Myocyte (in vitro differentiated cells): ENCODE results near the gene PDCD6IP. TPM values are rescaled to one million over a fixed set of nuclear protein-coding genes. Genes with fewer than 3 reads are reported as not detected.
A peak's percentile ranks its signal among the peaks of the same experiment; 100 is the strongest.
"Not testable (repeated sequence)": the region's sequence is repeated elsewhere in the genome, so short reads cannot be mapped to it uniquely, and the experiment has no call there.

Experiments
- DNase-seq: peaks from one replicate; pipeline ENCODE4 v3.0.0-alpha.2; 2012; ENCODE audit warnings: low read depth
- total RNA-seq: library from RNA; depleted of rRNA; stranded (reverse); fragments of >200 nt; gene quantifications from 2 replicates; pipeline ENCODE4 v1.2.3, GENCODE V29; 2014

PDCD6IP gene
- total RNA-seq, 1 donor from 2014 or later: 198 TPM

DNA sequence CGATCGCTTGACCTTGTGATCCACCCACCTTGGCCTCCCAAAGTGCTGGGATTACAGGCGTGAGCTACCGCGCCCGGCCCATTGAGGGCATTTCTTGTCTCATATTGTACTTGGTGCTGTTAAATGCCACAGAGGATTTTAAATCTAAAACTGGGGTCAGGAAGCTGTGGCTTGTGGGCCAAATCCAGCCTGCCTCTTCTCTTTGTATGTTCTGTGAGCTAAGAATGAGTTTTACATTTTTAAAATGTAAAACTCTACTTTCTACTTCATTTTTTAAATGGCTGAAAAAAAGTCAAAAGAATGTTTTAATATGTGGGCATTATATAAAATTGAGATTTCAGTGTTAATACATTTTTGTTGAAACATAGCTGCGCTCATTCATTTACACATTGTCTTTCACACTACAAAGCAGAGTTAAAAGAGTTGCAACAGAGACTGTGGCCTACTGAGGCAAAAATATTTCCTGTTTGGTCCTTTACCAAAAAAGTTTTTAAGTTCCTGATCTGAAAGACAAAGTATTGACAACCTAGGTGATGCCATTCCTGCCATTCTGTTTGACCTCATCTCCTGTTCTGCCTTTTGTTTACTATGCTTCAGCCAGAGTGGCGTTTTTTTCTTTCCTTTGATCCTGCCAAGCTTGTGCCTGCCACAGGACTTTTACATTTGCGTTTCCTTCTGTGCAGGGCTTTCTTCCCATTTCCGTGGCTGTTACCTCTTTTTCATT lies 50.4 kb downstream of the PDCD6IP start:
- no peak for DNase-seq

DNA sequence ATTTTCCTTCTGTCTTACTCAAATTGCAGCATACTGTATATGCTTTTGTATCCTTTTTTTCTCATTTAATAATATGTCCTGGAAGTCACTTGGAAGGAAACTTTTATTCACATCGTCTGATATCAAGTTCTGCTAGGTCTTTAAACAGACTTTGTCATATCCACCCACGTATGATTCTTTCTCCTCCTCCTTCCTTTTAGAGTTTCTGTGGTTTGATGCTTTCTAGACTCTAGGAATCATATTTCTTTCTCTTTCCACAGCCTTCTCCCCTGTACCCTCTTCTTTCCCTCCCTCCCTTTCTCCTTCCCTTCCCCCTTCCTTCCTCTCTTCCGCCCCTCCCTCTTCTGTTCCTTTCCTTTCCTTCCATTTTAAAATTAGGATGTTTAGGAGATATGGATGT lies 52.2 kb downstream of the PDCD6IP start:
- DNase-seq: not testable (repeated sequence)

DNA sequence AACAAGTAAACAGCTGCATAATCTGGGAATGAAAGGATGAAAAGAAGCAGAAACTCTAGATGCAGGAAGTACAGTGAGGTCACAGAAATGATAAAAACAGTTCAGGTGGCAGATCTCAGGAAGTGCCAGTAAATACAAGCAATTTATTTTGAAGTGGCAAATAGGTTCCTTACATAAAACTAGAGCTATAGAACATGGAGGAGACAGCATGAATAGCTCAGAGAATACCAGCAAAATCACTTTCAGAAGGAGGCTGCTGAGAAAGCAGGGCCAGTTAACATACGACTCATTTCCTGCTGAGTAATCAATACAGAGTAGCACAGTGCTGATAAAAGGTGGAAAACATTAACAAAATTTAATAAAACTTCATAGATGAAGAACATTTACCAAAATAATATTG lies 57.0 kb downstream of the PDCD6IP start:
- DNase-seq: not testable (repeated sequence)

DNA sequence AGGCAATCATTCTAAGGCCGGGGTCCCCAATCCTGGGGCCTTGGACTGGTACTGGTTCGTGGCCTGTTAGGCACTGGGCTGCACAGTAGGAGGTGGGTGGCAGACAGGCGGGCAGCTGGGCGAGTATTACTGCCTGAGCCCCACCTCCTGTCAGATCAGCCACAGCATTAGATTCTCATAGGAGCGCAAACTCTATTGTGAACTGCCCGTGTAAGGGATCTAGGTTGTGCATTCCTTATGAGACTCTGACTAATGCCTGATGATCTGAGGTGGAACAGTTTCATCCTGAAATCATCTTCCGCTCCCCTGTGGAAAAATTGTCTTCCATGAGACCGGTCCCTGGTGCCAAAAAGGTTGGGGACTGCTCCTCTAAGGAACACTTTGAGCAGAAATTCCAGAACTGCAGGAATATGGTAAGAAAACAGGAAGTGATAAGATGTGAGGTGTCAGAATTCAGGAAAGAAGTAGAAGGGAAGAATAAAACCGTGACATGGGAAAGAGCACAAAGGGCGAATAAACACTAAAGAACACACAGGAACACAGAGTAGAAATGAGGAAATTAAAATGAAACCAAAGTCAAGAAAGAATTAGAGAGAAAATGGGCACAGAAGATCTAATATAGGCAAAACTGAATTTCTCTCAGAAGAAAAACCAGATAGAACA lies 57.6 kb downstream of the PDCD6IP start:
- no peak for DNase-seq

DNA sequence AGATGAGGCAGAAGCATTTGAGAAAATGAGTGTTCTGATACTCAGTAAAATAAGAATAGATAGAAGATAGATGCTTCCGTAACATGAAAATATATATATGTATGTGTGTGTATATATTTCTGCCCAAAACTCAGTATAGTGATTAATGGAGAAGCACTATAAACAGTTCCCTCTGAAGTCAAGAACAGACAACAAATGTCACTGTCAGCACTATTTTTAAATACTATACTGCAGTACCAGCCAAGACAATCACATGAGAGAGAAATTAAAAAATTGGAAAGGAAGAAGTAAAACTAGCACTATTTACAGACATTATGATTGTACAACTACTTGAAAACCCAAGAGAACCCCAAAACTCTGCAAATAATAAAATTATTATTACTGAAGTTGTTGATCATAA lies 59.3 kb downstream of the PDCD6IP start:
- not testable (repeated sequence) for DNase-seq

DNA sequence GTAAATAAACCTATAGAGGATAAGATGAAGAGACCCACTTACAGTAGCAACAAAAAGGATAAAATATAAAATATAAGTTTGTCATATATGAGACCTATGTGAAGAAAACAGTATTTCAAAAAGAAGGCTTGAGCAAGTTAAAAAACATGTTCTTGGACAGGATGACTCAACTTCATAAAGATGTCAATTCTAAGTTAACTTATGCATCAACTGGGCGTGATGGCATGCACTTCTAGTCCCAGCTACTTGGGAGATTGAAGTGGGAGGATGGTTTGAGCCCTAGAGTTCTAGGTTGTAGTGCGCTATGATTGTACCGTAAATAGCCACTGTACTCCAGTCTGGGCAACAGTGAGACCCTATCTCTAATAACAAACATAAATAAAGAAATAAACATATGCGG lies 59.7 kb downstream of the PDCD6IP start:
- no peak for DNase-seq

DNA sequence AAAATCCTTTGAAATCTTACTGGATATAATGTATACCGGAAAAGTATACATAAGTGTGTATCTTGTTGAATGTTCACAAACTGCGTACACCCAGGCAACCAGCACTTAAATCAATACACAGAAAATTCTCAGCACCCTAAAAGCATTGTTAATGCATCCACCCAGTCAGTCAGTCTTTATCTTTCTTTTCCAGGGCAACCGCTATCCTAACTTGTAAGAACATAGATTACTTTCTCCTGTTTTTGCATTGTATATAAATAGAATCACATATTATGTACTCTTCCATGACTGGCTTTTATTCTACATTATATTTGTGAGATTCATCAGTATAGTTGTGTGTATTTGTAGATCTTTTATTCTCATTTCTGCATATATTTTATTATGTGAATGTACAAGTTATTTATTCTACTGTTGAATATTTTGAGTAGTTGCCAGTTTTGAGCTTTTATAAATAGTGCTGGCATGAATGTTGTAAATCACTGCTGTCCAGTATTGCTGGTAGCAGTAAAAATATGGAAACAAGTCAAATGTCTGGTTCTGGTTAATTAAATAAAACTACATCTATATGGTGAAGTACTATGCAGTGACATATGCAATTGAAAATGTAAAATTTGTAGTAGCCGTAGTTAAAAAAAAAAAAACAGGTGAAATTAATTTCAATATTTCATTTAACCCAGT lies 62.1 kb downstream of the PDCD6IP start:
- no peak for DNase-seq

DNA sequence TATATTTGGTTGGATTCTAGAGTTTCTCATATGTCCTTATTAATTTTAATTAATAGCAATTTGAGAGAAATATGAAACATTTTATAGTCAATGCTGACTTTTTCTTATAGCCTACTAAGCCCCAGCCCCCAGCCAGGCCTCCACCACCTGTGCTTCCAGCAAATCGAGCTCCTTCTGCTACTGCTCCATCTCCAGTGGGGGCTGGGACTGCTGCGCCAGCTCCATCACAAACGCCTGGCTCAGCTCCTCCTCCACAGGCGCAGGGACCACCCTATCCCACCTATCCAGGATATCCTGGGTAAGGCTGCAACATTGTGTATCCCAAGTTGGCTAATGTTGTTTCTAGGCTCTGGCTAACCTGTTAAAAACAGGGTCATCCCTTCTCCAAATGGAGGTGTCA lies 66.7 kb downstream of the PDCD6IP start:
- no peak for DNase-seq

DNA sequence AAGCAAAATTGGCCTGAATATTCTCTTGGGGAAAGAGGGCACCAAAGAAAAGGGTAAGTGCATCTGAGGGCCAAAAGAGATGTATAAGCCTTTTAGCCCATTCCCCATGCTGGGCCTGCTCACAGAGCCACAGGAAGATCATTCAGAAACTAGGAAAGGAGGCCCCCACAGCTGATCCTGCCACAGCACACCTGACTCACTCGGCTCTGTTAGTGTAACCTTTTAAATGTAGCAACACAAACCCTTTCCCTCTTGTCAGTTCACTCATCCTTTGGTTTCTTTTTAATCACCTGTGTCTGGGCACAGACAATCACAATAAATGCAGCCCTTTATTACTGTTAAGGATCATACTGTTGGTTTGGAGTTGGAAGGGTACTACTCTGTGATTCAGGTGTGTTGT lies 69.9 kb downstream of the PDCD6IP start:
- DNase-seq: no peak

DNA sequence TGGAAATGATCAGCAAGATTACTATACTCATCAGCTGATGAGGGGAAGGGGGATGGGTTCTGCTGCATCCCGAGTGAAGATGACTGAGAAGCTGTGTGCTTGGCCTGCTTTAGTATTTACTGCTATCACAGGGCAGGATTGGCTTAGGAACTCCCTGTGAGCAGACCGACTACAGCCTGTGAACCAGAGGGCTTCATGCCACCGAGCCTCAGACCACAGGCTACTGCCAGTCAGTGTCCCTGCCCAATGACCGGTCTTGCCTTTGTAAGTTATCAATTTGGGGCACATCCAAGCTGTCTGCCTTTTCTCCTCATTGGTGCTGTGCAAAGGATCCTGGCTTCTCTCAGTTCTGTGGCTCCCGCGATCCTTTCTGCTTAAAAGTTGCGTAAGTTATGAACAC lies 71.5 kb downstream of the PDCD6IP start:
- DNase-seq: no peak

DNA sequence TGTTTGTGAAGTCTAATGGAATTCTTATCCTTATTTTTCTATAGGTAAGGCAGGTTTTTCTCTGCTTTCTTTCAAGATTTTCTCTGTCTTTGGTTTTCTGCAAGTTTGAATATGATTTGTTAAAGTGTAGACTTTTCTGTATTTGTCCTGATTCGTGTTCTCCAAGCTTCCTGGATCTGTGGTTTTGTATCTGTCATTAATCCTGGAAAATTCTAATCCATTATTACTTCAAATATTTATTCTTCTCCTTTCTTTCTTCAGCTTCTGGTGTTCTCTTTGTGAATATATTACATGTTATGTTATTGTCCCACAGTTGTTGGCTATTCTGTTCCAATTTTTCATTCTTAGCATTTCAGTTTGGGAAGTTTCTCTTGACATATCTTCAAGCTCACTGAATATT lies 76.4 kb downstream of the PDCD6IP start:
- DNase-seq: no peak

DNA sequence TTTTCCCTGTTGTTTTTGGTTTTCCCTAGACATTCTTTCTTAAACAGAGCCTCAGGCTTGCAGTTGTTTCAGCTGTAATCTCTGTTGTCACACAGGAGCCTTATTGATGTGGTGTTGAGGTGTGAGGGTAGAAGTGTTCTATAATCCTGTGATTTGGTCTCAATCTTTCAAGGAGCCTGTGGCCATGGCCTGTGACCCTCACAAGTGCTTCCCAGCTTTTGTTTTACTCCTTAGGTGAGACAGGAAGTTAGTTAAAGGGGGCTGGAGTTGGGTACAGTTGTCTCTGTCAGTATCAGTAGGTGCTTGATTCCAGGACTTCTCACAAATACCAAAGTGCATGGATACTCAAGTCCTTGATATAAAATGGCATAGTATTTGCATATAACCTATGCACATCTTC lies 77.2 kb downstream of the PDCD6IP start:
- no peak for DNase-seq

DNA sequence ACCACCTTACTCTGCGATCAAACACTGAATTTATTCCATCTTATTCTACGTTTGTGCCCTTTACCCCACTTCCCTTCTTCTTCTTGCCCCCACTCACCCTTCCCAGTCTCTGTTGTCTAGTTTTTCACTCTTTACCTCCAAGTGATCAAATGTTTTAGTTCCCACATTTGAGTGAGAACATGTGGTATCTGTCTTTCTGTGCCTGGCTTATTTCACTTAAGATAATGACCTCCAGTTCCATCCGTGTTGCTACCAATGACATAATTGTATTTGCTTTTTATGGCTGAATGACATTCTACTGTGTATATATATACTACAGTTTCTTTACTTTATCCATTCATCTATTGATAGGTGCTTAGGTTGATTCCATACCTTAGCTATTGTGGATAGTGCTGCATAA lies 78.8 kb downstream of the PDCD6IP start:
- DNase-seq: no peak

DNA sequence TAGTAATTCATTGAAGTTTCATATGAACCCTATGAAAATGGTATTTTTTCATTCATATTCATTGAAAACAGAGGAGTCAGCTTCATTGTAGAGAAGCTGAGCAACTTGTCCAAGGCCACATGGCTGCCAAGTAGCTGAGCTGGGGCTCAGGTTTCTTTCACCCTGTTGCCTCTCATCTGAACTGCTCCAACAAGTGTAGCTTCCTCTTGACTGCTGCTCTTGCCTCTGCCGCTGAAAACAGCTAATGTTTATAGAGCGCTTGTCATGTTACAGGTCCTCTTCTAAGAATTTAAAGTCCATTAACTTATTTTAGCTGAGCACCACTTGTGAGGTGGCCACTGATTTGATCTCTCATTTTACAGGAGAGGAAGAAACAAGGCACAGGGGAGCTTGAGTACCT lies 81.1 kb downstream of the PDCD6IP start:
- DNase-seq: peak; percentile 23

DNA sequence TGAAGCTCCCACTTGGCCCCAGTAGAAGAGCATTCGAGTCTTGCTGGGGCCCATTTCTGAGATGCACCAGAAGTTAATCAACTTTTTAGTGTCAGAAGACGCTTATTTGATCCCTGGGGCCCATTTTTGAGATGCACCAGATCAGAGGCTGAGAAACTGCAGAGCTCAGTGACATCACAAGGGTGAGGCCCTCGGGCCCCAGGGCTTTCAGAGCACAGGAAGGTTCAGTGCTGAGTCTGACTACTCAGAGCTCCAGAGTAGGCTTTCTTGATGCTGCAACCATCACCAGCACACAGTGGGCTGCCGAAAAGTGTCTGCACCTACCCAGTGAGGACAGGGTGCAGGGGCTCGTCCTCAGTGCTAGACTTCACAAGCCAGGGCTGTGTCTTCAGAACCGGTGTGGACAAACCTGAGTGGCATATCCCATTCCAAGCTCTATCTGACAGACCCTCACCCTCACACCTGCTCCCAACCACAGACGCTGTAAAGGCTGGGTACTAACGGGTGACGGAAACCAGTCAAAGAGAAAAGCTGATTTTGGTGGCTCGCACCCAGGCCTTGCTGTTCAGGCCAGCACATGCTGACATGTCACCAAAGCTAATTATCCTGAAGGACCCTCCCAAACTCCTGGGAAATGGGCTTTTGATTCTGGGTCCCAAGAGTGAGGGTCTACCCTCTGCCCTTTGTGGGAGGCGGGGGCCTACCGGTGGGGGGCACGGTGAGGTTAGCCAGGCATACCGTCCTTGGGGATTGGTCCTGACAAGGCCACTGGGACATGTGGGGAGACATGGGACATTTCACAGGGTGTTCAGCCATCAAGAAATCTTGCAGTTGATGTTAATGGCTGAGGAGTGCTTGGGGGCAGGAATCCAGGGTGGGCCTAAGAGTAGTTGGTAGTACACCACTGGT lies 83.0 kb downstream of the PDCD6IP start:
- DNase-seq: no peak

DNA sequence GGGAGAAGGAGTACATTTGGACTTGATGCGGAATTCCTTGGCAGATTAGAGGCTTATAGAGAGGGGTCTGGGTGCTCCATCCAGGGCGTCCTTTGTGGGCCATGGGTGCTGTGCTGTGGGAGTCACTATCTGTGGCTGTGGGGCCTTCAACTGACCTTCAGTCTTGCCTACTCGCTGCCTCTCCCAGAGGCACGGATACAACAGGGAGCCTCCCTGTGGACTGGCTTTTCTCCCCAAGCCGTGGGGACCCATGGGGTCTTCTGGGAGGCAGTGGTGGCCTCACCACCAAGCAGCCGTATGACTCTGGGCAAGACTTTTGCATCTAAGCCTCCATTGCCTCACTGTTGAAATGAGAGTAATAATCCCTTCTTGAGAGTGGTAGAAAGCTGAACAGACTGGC lies 83.9 kb downstream of the PDCD6IP start:
- DNase-seq: no peak

DNA sequence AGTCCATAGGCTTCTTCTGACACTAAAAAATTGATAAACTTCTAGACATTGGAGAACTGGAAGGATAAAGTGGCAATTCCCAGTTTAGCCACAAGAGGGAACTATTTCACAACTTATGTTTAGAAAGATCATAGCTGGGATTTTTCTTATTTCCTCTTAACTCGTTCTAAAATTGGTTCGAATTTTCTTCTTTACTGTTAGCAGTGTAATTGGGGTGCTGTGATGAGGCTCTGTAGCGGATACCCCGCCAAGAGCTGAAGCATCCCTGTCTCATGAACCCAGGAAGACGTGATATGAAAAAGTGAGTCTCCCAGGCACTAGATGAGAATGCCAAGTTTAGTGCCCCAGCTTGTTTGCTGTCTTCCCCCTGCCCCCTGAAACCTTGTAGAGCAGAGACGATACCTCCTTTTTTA lies 85.1 kb downstream of the PDCD6IP start:
- DNase-seq: peak; percentile 70

DNA sequence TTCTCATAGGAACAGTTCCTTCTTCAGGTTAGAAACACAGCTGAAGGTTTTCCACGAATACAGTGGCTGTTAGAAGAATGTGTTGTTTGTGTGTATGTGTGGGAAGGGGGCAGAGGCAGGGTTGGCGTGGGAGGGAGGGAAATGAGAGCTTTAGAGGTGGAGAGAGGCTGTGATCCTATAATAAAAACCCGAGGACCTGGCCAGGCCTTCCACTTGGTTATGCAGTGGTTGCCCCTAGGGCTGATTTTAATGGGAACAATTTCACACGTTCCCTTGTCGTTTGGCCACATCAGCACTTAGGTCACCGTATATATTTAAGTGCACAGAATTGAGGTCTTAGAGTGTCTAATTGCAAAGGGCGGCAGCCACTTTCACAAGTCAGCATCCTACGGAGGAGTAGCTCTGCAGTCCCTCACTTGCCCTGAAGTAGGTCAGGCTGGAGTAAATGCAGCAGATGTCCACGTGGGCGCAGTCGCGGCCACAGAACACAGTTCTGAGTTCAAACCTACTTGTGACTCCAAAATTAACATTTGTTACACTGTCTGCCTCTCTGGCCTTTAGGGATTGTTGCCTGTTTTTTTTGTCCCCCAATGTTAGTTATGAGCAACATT lies 85.6 kb downstream of the PDCD6IP start:
- peak; percentile 67 for DNase-seq

DNA sequence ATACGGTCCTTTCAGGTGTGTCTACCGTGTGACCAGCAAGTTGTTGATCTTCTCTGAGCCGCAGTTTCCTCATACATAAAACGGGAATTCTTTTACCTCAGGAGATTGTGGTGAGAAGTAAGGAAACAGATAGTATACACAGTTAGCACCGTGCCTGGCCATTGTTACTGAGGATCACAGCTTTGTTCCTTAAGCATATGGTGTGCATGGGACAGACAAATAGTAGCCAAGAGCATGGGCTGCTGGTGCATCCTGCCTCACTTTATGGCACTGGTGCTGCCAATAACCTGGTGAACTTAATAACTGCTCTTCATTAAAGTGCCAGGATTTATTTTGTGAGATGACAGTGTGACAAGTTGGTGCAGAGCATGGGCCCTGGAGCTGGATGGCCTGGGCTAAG lies 86.3 kb downstream of the PDCD6IP start:
- no peak for DNase-seq

DNA sequence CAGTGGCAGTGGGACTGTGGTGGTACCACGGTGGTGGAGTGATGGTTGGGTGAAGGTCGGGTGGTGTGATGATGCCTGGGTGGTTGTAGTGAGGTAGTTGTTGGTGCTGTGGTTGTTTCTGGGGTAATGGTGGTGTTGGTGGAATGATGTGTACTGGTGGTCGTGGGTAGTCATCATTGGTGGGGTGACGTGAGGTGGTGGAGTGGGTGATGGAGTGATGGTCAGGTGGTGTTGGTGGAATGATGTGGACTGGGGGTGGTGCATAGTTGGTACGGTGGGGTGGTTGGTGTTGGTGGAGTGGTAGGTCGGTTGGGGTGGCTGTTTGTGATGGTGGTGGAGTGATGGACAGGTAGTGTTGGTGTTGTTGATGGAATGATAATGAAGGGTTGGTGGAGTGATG lies 87.1 kb downstream of the PDCD6IP start:
- no peak for DNase-seq

DNA sequence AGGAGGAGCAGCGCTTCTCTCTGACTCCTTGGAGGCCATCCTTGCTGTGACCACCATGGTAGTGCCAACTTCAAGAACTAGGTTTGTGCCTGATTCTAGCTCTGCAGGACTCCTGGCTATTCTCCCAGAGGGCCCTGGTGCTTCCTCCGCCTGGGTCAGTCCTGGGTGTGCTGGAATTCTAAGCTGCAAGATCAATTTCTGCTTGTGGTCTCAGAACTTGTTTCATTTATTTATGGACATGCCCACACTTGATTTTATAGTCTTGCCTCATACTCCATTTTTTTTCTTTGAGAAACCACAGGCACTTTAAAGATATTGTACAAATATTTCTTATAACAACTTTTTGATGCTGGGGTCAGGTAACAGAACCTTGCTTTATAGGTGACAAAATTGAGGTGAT lies 87.6 kb downstream of the PDCD6IP start:
- DNase-seq: peak; percentile 74
